Activated CD8-positive, alpha-beta memory T cell treated with anti-CD3 and anti-CD28 coated beads for 36 hours (primary cell): Measurements from ENCODE around the gene ERRFI1. TPM values are rescaled to one million over a fixed set of nuclear protein-coding genes. Genes with fewer than 3 reads are reported as not detected.

Source experiments
- CTCF ChIA-PET: fragments of 350-600 bp; sonication (Branson Sonifier 250); formaldehyde crosslinking; loops from one replicate; lab custom pipeline; 2021; ENCODE audit warnings: antibody characterized with exemption; lab: Charles Lee
- POLR2A ChIA-PET: fragments of 350-600 bp; sonication (Branson Sonifier 250); formaldehyde crosslinking; loops from one replicate; lab custom pipeline; 2021; ENCODE audit warnings: antibody characterized with exemption; lab: Charles Lee
- total RNA-seq, 2 experiments: library from RNA; stranded (reverse); gene quantifications; one replicate each; pipeline ENCODE4 v1.2.3, GENCODE V29; 2021

Gene ERRFI1
- total RNA-seq, 2 experiments from 2014 or later: 3.1 to 3.2 TPM

- CTCF ChIA-PET: no interaction called here
- POLR2A ChIA-PET: no interaction called here
Observed at GRCh38 chr1:8047686-8048445, 21.8 kb upstream of the ERRFI1 start.

GRCh38 chr1:8047112-8047511 lies 21.0 kb upstream of the ERRFI1 start:
- ChIA-PET POLR2A (no interaction called here), CTCF (no interaction called here)

- CTCF ChIA-PET: no interaction called here
Observed at GRCh38 chr1:8046391-8046790, 20.3 kb upstream of the ERRFI1 start.

GRCh38 chr1:8043621-8044020 lies 17.5 kb upstream of the ERRFI1 start:
- ChIA-PET CTCF (no interaction called here), POLR2A (no interaction called here)

More at GRCh38 chr1:8046391-8046790, 20.3 kb upstream of the ERRFI1 start:
- POLR2A ChIA-PET: no interaction called here

GRCh38 chr1:8042134-8042533 lies 16.0 kb upstream of the ERRFI1 start:
- CTCF ChIA-PET: no interaction called here

GRCh38 chr1:8040586-8040985 lies 14.5 kb upstream of the ERRFI1 start:
- ChIA-PET POLR2A (no interaction called here), CTCF (interaction anchor here (0.7 kb wide), 1 partner anchor 21 kb away, joined by 4 read pairs; no protein-coding TSS in a partner anchor)

More at GRCh38 chr1:8042134-8042533, 16.0 kb upstream of the ERRFI1 start:
- POLR2A ChIA-PET: no interaction called here

- ChIA-PET CTCF (no interaction called here), POLR2A (no interaction called here)
Observed at GRCh38 chr1:8039071-8039470, 13.0 kb upstream of the ERRFI1 start.

- ChIA-PET CTCF (no interaction called here), POLR2A (interaction anchor here (0.7 kb wide), 1 partner anchor 294 kb away, joined by 6 read pairs; no protein-coding TSS in a partner anchor)
Observed at GRCh38 chr1:8035289-8035688, 9.2 kb upstream of the ERRFI1 start.

GRCh38 chr1:8033322-8033721 lies 7.2 kb upstream of the ERRFI1 start:
- CTCF ChIA-PET: interaction anchor here (1.2 to 1.3 kb wide), 2 partner anchors 281 to 283 kb away, joined by 3 to 4 read pairs; no protein-coding TSS in a partner anchor
- POLR2A ChIA-PET: no interaction called here

GRCh38 chr1:8032366-8032910 lies 6.3 kb upstream of the ERRFI1 start:
- ChIA-PET CTCF (interaction anchor here (1.1 to 2.8 kb wide), 2 partner anchors 154 to 283 kb away, joined by 3 to 12 read pairs; no protein-coding TSS in a partner anchor), POLR2A (no interaction called here)

- ChIA-PET POLR2A (no interaction called here), CTCF (interaction anchor here (0.8 to 2.8 kb wide), 8 partner anchors 13 to 319 kb away, joined by 3 to 12 read pairs (median 3); no protein-coding TSS in a partner anchor)
Observed at GRCh38 chr1:8031176-8031785, 5.2 kb upstream of the ERRFI1 start.

- POLR2A ChIA-PET: no interaction called here
- CTCF ChIA-PET: interaction anchor here (0.8 to 2.0 kb wide), 3 partner anchors 10 to 286 kb away, joined by 3 to 8 read pairs (median 5); no protein-coding TSS in a partner anchor
Observed at GRCh38 chr1:8028571-8028910, 2.4 kb upstream of the ERRFI1 start.

GRCh38 chr1:8027748-8028570 lies 1.9 kb upstream of the ERRFI1 start:
- ChIA-PET POLR2A (no interaction called here), CTCF (interaction anchor here (0.6 to 2.0 kb wide), 4 partner anchors 9 to 321 kb away, joined by 3 to 8 read pairs (median 4); no protein-coding TSS in a partner anchor)

- ChIA-PET CTCF (interaction anchor here (0.6 to 2.0 kb wide), 4 partner anchors 12 to 322 kb away, joined by 3 to 8 read pairs (median 4); no protein-coding TSS in a partner anchor), POLR2A (no interaction called here)
Observed at GRCh38 chr1:8026976-8027747, 1.1 kb upstream of the ERRFI1 start.

GRCh38 chr1:8025671-8026144 lies 401 bp downstream of the ERRFI1 start:
- CTCF ChIA-PET: interaction anchor here (1.0 kb wide), 1 partner anchor 290 kb away, joined by 3 read pairs; no protein-coding TSS in a partner anchor
- POLR2A ChIA-PET: no interaction called here

- ChIA-PET POLR2A (interaction anchor here (0.5 kb wide), 1 partner anchor 324 kb away, joined by 4 read pairs; no protein-coding TSS in a partner anchor), CTCF (interaction anchor here (0.6 kb wide), 1 partner anchor 21 kb away, joined by 5 read pairs; no protein-coding TSS in a partner anchor)
Observed at GRCh38 chr1:8025061-8025670, 943 bp downstream of the ERRFI1 start.

- ChIA-PET POLR2A (no interaction called here), CTCF (interaction anchor here (0.6 kb wide), 1 partner anchor 21 kb away, joined by 5 read pairs; no protein-coding TSS in a partner anchor)
Observed at GRCh38 chr1:8024329-8024728, 1.8 kb downstream of the ERRFI1 start.

- ChIA-PET POLR2A (no interaction called here), CTCF (no interaction called here)
Observed at GRCh38 chr1:8023995-8024313, 2.2 kb downstream of the ERRFI1 start.
